Right cardiac atrium (tissue), 5 donors: ENCODE measurements around the gene AZIN2. TPM values are rescaled to one million over a fixed set of nuclear protein-coding genes. Genes with fewer than 3 reads are reported as not detected.

Experiments
- ATAC-seq, 2 donors: fragments of 200-7000 bp; cut with Tn5 transposase; one replicate each; pipeline versions ENCODE4 v1.8.0 to v1.9.1; 2020; ENCODE audit warnings: moderate library complexity in 2 of 2, mild to moderate bottlenecking in 1 of 2
- DNase-seq, 3 donors: peaks; one replicate each; pipeline ENCODE4 v3.0.0-alpha.2; 2020
- H3K27ac ChIP-seq: one replicate; pipeline ENCODE4 v1.5.1; 2013; ENCODE audit warnings: mild to moderate bottlenecking, low read length, control low read depth, moderate library complexity
- H3K27me3 ChIP-seq: one replicate; pipeline ENCODE4 v1.6.1; 2013; ENCODE audit not compliant: control insufficient read depth, insufficient read depth
- H3K4me1 ChIP-seq: one replicate; pipeline ENCODE4 v1.6.1; 2013; ENCODE audit warnings: low read length; ENCODE audit not compliant: control insufficient read depth, insufficient read depth
- H3K4me3 ChIP-seq: one replicate; pipeline ENCODE4 v1.5.1; 2013; ENCODE audit warnings: low read length, control low read depth
- H3K9me3 ChIP-seq: one replicate; pipeline ENCODE4 v1.6.1; 2013; ENCODE audit warnings: low read length; ENCODE audit not compliant: control insufficient read depth
- WGBS: extraction: QIAGEN DNeasy Blood & Tissue Kit; methylation state at CpG from one replicate; pipeline ENCODE4 v1.1.7; 2013; 5-methylcytosine and 5-hydroxymethylcytosine counted together
- intact Hi-C, 4 donors: fragments of 100-400 bp; cut with DNase I; formaldehyde crosslinking; loops; one replicate each; pipeline versions ENCODE4 v1.11.0 to v1.14.0; 2022 to 2023
- long read RNA-seq, 4 donors: library from polyadenylated mRNA; unstranded; transcript quantifications; one replicate each; pipeline ENCODE4 v2.0.0, GENCODE V29; 2020 to 2021
- polyA plus RNA-seq: library from polyadenylated mRNA; stranded (reverse); fragments of 200-250 nt; gene quantifications from one replicate; pipeline ENCODE4 v1.2.3, GENCODE V29; 2013
- total RNA-seq, 4 donors: library from RNA; stranded (reverse); fragmentation: NEBNext Ultra II Directional; extraction: Animal tissue kit (Norgen Biotek cat#: 25700); gene quantifications; one replicate each; pipeline ENCODE4 v1.2.1, GENCODE V29; 2021
- donor health status: healthy with polysubstance abuse.
- donor health status: DM: no; HTN: yes; CAD: no.
- donor health status: DM: no; HTN: no; CAD: no.
- donor health status: DM: no; HTN: yes; CAD: no; lungs with severe emphysema.
- donor health status: DM: yes; HTN: yes; CAD: no.

The AZIN2 gene
- total RNA-seq = 1 to 10 TPM; 4.1 to 7.9 (median 5.4) TPM
- 2.4 TPM for polyA plus RNA-seq
- long read RNA-seq, donor 1, partial matches to known transcripts = 2 of 9 reads
- long read RNA-seq, donor 1, other reads (novel, unspliced or antisense) = 6 of 9 reads
- long read RNA-seq, donor 2, partial matches to known transcripts = 0 of 9 reads
- long read RNA-seq, donor 2, other reads (novel, unspliced or antisense) = 7 of 9 reads
- long read RNA-seq, donor 3, transcript AZIN2-204 (11 exons, 2,048 nt) = major isoform, 6 of 30 reads
- long read RNA-seq, donor 3, partial matches to known transcripts = 4 of 30 reads
- long read RNA-seq, donor 3, other reads (novel, unspliced or antisense) = 18 of 30 reads
- long read RNA-seq, donor 4, partial matches to known transcripts = 0 of 5 reads
- long read RNA-seq, donor 4, other reads (novel, unspliced or antisense) = 3 of 5 reads

DNA sequence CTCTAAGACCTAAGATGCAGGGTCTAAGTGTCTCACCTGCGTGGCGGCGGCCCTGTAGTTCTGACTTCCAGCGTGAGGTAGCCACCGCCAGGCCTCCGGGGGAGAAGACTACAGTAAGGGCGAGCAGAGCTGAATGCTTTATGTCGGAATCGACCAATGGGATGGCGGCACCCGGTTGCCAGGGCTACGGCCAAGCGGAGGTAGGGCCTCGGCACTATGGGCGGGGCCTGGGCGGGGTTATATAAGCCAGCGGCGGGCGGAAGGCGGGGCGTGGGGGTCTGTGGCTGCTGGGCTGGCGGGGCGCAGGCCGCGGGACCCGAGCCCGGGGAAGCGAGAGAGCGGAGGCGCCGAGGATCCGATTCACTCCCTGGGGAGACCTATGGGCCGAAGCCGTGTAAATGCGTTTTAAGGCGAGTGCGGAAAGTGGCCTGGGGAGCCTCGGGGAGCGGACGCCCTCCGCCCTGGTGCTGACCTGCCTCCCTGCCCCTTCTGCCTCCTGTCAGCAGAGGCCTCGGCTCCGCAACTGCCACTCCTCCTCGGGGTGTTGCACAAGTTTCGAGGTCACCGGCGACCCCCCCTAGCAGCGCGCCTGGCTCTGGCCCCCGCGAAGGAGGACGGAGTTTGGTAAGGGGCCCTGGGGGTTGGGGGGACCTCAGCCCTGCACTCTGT, at the start of gene AZIN2:
AZIN2 (plus strand) TSS at position 269 of the 669 bp plus-strand sequence. CDS start 1,097 bp downstream, outside the sequence.
- H3K9me3 ChIP-seq = no peaks in the 10 kb centered on the region
- WGBS = under 1% methylated on average over 52 of the region's 52 CpGs
- no peaks in the 10 kb centered on the region for H3K27me3 ChIP-seq
- no peaks in the 10 kb centered on the region for H3K4me1 ChIP-seq
- peak; percentile 99 for ATAC-seq
- H3K4me3 ChIP-seq = peak within 1 kb of the TSS; percentile 63
- DNase-seq = peak; percentile 98 to 99 (median 99)
- no peak within 1 kb of the TSS for H3K27ac ChIP-seq
- intact Hi-C loops = loop anchor here (10.0 kb wide), 3 partner anchors 146 to 366 kb away; partner anchors contain the start of gene FNDC5 (in 2 of the 4)

DNA sequence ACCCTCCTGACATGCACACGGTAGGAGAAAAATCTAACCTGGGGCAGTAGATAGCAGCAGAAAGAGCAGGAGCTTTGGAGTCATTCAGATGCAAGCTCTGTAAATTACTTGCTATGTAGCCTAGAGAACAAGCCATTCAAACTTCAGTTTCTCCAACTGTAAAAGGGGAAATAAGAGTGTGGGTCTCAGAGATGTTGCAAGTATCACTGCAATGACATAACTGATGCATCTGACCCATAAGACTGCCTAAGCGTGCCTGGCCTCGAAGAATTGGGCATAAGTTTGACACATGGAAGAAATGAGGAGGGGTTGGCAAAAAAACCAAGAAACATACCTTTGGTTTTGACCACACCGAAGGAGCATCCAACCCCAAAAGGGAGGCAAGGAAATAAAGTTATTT, 49.4 kb upstream of the AZIN2 start:
- ATAC-seq (no peak), DNase-seq (no peak)
- Histone ChIP-seq H3K27me3 (no peaks in the 10 kb centered on the region), H3K27ac (no peak overlapping the region), H3K4me3 (no peak overlapping the region), H3K4me1 (peaks cover 10% of the 10 kb centered on the region), H3K9me3 (no peaks in the 10 kb centered on the region)
- intact Hi-C loops = no loop called here
- WGBS = 85% methylated on average over 4 of the region's 4 CpGs

DNA sequence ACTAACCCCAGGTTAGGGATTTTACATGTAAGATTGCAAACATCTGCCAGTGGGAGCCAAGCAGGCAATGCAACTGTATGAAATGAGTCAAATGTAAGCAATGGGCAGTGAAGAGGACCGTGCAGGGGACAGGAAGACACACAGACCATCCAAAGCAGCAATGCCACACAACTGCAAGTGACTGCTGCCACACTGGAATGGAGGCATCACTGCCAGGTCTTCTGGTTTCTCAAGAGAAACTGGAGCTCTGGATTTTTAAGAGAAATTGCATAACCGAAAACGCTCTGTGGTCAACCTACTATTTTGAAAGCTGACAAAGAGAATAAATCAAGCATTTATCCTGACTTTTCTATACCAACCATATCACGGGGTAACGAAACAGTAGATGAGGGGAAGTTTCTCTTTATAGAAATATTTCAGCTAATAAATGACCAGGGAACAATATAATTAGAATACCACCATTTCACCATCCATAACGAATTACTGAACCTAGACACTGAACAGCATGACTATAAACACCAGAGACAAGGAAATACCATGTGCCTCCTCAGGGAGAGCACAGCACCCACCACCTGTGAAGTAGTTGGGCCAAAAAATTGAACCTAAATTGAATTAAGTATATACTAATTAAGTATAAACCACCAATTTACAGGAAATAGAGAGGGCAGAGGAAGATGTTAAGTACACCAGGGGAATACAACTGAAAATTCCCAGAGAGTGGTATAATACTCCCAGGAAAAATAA, 48.7 kb upstream of the AZIN2 start:
- DNase-seq (no peak), ATAC-seq (no peak)
- 78% methylated on average over 6 of the region's 6 CpGs for WGBS
- intact Hi-C loops = no loop called here
- Histone ChIP-seq H3K27me3 (no peaks in the 10 kb centered on the region), H3K27ac (no peak overlapping the region), H3K4me1 (peaks cover 10% of the 10 kb centered on the region), H3K4me3 (no peak overlapping the region), H3K9me3 (no peaks in the 10 kb centered on the region)

DNA sequence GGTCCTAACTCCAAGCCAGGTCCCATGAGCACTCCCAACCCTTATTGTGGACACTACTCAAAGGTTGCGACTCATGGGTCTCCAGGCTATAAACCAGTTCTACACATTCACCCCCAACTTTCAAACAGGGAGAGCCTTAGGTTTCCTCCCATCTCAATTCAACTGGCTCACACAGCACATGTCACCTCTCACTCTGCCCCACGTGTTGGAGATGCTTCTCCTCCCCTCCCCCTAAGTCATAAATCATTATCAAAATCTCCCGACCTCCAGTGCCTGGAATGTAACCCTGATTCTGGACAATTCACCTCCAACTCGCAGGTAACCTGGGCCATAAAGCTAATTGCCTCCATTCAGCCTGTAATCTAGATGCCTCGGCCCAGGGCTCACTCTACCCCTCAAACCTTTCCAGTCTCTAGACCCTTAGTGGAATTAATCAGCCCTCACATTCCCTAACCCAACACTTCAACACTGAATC, 44.9 kb upstream of the AZIN2 start:
- Histone ChIP-seq H3K4me3 (peak overlapping the region; percentile 83), H3K27ac (peak overlapping the region; percentile 58), H3K4me1 (peaks cover 10% of the 10 kb centered on the region), H3K27me3 (no peaks in the 10 kb centered on the region), H3K9me3 (no peaks in the 10 kb centered on the region)
- DNase-seq (no peak), ATAC-seq (peak in 1 of 2 donors; percentile 2)
- intact Hi-C loops = no loop called here
- WGBS = 11% methylated on average over 5 of the region's 5 CpGs

DNA sequence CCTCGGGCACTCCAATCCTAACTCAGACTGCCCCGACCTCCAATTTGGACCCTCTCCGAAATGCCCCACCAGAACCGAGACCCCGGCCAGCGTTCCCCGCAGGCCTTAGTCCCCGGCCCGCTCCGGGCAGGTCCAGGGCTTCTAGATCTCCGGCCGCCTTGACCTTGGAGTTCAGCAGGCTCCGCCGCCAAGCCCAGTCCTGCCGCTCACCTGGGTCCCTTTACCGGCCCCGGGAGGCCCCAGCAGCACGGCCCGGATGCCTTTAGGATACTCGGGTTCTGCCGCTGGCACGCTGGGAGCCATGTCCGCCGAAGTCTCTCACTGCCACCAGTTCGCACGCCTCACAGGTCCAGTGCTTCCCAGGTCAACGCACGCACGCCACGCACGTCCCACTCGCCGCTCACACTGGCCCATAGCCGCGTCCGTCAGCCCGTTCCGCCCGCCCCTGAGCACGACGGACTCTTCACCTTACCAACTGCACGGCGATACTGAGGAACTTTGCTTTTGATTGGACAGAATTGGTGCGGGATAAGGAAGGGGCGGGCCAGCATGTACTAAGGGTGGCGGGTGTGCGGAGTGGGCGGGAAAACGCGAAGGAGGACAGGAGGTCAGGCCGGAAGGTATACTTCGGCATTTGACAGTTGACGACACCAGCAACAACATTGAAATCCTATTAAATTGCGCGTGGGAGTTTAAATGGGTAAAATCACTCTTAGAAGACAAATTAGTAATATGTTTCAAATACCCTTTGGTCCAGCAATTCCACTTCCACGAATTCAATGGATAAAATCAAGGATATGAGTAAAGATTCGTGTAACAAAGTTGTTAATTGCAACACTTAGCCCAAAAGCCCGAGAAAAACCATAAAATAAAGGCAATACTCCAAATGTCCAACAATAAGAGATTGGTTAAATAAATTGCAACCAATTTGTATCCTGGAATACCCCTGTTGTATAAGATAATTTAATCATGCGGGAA, 44.1 kb upstream of the AZIN2 start, which contains the start of gene AK2:
AK2 (minus strand) TSS at position 358 of the 978 bp plus-strand sequence; CDS start at position 303, 55 bp downstream.
- DNase-seq (peak; percentile 97 to 98 (median 98)), ATAC-seq (peak; percentile 100)
- H3K4me1 ChIP-seq = peaks cover 10% of the 10 kb centered on the region
- no peaks in the 10 kb centered on the region for H3K9me3 ChIP-seq
- intact Hi-C loops = no loop called here
- H3K27ac ChIP-seq = peak within 1 kb of the TSS; percentile 58
- 5% methylated on average over 59 of the region's 59 CpGs for WGBS
- no peaks in the 10 kb centered on the region for H3K27me3 ChIP-seq
- peak within 1 kb of the TSS; percentile 83 for H3K4me3 ChIP-seq

DNA sequence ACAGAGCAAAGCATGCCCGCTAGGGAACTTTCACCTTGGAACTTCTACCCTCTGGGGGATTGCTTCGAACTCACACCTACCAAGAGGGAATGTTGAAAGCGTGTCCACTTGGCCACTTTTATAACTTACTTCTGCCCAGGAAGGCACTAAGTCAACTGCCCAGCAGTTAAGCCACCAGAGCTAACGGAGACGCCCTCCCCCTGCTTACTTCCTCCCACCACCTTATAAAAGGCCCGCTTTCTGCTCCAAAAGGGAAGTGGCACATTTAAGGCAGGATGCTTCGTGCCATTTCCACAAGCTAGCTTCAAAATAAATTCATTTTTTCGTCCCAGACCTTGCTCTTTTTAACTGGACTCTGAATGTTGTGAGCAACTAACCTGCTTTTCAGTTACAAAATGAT, 41.1 kb upstream of the AZIN2 start:
- H3K9me3 ChIP-seq = no peaks in the 10 kb centered on the region
- no peaks in the 10 kb centered on the region for H3K27me3 ChIP-seq
- no peak for ATAC-seq
- intact Hi-C loops = loop anchor here in 1 of 4 donors (10.0 kb wide), 1 partner anchor 105 kb away; no protein-coding TSS in a partner anchor
- no peak overlapping the region for H3K4me3 ChIP-seq
- no peak overlapping the region for H3K27ac ChIP-seq
- peaks cover 11% of the 10 kb centered on the region for H3K4me1 ChIP-seq
- 71% methylated on average over 8 of the region's 8 CpGs for WGBS
- DNase-seq = no peak

DNA sequence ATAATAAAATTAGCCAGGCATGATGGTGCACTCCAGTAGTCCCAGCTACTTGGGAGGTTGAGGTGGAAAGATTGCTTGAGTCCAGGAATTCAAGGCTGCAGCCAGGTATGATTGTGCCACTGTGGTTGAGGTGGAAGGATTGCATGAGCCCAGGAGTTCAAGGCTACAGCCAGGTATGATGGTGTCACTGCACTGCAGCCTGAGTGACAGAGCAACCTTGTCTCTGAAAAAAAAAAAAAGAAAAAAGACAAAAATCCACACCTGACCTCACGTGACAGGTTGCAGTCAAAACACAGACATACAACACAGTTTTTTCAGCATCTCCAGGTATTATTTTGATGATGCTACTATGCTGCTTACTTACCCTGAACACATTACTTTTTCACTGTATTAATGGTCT, 39.9 kb upstream of the AZIN2 start:
- WGBS = 82% methylated on average over 1 of the region's 1 CpG
- Histone ChIP-seq H3K9me3 (no peaks in the 10 kb centered on the region), H3K27ac (no peak overlapping the region), H3K27me3 (no peaks in the 10 kb centered on the region), H3K4me3 (no peak overlapping the region), H3K4me1 (peaks cover 4% of the 10 kb centered on the region)
- DNase-seq (no peak), ATAC-seq (no peak)
- intact Hi-C loops = loop anchor here in 1 of 4 donors (10.0 kb wide), 1 partner anchor 106 kb away; no protein-coding TSS in a partner anchor

DNA sequence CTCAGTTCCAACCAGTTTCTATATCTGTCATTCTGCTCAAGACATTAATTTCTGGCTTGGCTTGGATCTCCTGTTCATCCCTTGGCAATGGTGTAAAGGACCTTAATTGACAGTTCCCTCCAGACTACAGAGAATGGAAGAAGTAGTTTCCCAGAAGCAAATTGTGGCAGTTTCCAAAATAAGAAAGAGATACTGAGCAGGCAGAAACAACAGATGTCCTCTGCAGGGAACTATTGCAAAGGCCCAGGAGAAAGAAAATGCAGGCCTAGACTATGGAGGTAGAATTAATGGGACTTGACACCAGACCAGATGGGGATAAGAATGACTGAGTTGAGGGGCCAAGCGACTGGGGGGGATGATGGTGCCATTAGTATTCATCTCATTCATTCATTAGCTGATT, 38.1 kb upstream of the AZIN2 start:
- no peak for ATAC-seq
- no peak for DNase-seq
- Histone ChIP-seq H3K27me3 (no peaks in the 10 kb centered on the region), H3K27ac (no peak overlapping the region), H3K9me3 (no peaks in the 10 kb centered on the region), H3K4me3 (no peak overlapping the region), H3K4me1 (peaks cover 3% of the 10 kb centered on the region)
- 97% methylated on average over 1 of the region's 1 CpG for WGBS
- intact Hi-C loops = loop anchor here in 1 of 4 donors (10.0 kb wide), 1 partner anchor 108 kb away; no protein-coding TSS in a partner anchor

DNA sequence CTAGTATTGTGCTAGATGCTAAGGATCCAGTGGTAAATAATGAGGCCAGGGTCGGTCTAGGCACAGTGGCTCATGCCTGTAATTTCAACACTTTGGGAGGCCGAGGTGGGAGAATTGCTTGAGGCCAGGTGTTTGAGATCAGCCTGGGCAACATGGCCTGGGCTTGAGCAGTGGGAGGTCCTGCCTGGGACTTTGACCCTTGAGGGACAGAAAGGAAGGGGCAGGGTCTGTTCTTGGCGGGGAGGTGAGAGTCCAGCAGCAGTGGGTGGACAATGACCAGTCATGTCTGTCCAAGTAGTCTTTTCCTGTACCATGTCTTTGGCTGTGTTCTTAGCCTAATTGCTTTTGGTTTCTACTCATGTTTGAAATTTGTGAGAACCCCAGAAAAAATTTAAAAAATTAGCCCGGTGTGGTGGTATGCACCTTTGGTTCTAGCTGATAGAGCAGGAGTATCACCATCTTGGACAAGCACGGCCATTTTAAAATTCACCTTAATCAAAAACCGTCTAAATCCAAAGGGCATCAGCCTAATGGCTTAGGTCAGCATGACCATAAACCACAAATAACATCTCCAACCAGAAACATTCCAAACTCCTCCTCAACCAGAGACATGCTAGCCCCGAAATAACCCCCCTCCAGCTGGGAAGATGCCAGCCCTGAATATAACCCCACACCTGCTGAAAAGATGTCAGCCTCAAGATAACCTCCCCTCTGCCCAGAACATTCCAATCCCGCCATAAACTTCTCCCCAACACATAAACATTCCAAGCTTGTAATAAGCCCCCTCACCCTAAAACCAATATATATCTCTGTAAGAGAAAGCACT, 37.5 kb upstream of the AZIN2 start:
- no peak overlapping the region for H3K4me3 ChIP-seq
- WGBS = 67% methylated on average over 8 of the region's 8 CpGs
- intact Hi-C loops = loop anchor here in 1 of 4 donors (10.0 kb wide), 1 partner anchor 109 kb away; no protein-coding TSS in a partner anchor
- peaks cover 3% of the 10 kb centered on the region for H3K4me1 ChIP-seq
- H3K9me3 ChIP-seq = no peaks in the 10 kb centered on the region
- ATAC-seq = no peak
- no peak overlapping the region for H3K27ac ChIP-seq
- DNase-seq = no peak
- H3K27me3 ChIP-seq = no peaks in the 10 kb centered on the region
